ENCODE measurements around the gene LAMP5.

Gene LAMP5

DNA sequence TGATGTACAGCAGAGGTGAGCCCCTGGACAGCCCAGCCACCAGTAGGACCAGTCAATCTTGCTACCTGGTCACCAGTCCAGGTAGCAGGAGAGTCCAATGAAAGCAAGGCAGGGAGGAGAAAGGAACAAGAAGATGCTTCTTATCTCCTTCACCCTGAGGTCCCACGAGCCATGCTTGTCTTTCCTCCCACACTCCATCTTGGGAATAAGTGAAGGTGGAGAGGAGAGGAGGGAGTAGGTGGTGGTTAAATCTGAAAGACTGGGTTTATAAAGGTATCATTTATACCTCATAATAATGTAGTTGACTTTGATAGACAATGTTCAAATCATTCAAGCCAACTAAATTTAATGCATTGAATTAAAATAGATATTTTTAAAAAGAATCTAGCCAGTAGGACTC is 35.9 kb downstream of the LAMP5 start:
- no peak for DNase-seq

DNA sequence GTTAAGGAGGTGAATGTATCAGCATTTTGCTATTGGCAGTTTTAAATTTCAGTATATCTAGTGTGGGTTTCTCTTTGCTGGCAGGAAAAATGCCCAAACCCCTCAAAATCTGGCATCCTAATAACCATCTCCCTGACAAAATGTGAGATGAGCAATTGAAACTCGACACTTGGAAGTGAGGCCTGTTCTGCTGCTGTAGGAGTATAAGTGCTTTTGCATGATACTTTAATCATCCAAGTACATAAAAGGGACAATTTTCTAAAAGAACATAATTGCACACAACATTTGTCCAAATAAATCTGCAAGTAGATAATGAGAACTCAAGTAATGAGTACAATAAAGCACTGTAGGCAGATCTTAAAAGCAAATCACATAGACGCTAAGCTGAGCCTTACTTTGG is 36.5 kb downstream of the LAMP5 start:
- DNase-seq, result no peak

DNA sequence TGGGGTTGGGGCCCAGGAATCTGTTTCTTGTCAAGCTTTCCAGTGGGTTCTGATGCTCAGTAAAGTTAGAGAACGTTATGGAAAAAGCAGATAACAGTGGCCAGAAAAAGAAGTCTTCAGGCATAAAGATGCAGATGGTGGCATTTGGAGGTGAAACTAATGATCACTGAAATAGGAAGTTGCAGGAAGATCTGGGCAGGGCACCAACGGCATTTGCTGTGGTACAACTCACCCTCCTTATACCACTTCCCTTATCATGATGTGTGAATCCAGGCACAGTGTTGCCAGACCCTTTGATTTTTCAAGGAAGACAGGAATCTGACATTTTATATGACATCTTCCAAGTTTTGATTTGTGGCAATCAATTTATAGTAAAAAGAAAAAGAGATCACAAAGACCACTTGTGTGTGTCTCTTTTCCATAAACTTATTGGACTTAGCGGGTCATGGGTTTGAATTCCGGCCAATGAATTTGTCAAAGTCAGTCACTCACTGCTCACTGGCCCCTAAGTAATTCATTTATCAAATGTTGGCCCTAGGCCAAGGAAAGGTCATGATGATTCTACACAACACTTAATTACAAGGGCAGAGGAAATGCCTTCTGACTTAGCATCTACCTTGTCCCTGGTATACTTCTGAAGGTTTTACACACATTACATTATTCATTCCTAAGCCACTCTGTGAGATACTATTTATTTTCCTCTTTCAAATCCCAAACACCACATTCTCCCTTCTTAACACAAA is 37.6 kb downstream of the LAMP5 start:
- no peak for DNase-seq

DNA sequence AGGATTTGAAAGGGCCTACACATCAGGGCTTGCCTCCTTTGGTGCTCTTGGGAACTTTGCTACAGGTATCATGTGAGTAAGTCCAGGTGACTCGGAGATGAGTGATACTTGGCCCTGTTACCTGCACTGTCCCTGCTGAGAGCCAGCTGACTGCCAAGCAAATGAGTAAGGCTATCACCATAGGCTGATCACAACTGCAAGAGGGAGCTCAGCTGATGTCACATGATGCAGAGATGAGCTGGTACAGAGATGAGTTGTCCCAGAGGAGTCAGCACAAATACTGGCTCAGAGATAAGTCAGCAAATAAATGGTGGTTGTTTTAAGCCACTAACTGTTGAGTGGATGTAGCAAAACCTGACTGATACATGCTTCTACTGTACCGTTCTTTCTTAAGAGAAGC is 41.4 kb downstream of the LAMP5 start:
- DNase-seq, result no peak

DNA sequence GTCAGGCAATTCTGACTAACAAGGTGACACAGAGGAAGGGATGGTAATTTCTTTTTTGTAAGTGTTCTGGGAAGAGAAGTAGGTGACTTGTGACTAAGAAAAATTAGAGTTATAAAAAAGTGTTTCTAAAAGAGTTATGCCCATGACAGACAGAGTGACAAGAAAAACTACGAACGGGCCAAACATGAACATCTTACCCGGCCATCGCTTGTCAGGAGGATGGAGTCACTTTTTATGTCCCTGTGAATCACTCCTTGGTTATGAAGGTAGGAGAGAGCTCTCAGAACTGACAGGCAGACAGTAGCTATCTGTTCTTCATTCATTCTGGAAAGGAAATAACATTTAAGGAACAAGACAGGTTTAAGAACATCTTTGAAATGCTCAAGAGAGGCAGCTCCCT is 43.0 kb downstream of the LAMP5 start:
- DNase-seq, result no peak

DNA sequence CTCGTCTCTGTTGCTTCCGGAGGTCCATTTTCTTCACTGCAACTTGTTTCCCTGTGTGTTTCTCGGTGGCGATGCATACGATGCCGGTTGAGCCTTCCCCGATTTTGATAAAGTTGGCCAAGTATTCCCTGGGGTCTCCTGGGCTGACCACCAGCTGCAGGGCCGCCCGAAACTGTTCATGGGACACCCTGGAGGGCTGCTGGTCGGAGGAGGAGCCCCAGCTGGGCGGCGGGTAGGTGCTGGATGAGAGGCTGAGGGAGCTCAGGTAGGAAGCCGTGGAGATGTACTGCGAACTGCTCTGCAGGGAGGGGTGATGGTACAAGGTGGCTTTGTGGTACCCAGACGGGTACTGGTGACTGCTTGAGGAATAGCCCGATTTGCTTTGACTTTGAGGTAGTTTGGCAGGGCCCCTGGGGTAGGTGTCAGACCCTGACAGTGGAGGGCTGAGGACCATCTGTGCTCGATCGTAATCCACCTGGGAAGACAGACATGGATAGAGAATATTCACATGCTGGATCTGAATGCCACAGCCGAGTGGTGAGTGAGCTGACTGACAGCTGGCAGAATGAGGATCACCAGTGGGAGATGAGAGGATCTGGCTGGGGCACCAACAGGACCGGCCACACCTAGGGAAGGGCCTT is 51.6 kb downstream of the LAMP5 start:
- no peak for DNase-seq

DNA sequence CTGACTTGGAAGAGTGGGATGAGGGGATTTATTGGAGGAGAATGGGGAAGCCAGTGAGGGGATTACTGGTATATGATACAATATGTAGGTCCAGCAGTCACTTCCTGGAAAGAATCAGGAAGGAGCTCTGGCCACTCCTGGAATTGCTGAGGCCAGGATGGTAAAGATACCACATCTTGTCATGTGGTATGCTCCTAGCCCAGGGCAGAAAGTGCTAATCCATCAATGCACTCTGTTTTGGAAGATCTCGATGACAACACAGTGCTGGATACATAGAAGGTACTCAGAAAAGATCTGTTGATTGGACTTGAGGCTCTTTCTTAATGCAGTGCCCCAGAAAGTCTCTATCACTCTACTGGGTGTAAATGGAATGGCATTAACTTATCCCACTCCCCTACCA is 52.6 kb downstream of the LAMP5 start:
- no peak for DNase-seq

DNA sequence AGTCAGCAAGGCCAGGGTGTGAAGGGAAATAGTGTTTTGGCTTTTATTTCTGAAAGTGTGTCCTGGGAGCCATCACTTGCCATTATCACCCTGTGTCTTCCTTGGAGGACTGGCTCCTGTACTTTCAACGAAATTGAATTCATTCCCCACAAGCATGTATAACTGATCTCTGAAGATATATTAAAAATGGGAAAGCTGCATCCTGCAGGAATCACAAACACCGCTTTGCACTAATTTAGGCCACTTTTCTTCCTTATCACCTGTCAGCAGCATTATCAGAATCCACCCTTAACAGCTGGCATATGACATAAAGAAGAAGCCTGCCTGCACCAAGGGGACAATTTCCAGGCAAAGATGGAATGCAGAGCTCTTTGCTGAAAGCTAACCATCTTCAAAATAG is 56.2 kb downstream of the LAMP5 start:
- DNase-seq, result no peak

DNA sequence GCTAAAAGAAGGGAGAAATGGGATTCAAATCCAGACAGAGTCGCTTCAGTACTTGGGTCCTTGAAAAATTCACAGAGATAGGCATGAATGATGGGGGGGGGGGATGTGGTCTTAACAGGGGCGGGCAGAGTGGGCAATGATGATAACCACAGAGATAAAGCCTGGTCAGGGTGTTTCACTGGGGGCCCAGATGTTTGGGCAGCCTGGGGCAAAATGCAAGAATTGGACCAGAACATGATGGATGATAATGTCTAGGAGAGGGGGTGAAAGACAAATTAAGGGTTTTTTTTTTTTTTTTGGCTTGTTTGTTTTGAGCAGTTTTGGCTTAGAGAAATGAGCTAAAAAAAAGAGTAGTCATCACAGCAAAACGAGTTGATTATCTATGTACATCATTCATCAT is 57.4 kb downstream of the LAMP5 start:
- DNase-seq, result no peak

DNA sequence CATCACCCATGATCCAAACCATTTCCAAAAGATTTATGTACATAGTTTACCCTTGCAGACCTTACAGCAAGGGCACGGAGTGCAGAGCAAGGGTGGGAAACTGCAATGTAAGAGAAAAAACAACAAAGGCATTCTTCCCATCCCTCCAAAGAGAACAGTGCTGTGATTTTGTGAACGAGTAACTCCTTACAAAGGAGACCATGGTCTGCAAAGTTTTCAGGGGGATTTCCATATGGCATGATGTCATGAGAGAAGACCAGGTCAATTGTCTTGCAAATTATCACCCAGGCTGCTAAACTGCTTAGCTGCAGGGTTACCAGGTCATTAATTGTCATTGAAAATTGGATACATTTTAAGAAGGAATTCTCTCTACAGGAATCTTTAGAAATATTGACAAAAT is 58.3 kb downstream of the LAMP5 start:
- no peak for DNase-seq

DNA sequence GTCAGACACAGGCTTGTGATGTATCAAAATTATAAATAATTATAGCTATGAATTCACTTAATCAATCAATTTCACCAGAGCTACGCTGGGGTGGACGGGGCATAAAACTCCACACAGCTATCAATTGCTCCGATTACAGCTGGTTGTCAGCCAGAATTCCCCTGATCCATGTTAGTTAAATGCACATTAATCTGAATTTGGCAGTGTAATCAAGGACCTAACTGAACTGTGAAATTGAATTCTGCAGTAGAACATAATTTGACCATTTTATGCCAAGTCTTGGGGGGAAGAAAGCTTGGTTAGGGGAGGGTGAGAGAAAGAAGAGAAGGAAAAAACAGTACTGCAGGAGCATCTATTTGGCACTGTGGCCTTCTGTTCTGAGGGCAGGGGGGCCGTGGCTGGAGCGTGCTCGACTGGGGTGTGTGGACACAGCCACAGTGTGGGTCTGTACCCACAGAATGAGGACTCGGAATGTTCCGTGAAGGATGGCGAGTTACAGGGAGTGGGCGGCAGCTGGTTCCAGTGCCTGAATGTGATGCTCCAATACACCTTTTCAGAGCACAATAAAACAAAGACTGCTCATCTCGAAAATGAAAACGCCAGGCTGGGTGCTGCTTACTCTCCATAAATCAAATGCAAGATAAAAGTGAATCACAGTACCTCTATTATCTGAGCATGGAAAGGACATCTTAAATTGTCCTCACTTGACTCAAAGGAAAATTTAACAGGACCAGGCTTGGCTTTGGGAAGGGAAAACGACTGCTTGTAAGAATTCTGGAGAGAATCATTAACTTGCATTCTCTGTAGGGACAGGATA is 59.2 kb downstream of the LAMP5 start:
- no peak for DNase-seq

DNA sequence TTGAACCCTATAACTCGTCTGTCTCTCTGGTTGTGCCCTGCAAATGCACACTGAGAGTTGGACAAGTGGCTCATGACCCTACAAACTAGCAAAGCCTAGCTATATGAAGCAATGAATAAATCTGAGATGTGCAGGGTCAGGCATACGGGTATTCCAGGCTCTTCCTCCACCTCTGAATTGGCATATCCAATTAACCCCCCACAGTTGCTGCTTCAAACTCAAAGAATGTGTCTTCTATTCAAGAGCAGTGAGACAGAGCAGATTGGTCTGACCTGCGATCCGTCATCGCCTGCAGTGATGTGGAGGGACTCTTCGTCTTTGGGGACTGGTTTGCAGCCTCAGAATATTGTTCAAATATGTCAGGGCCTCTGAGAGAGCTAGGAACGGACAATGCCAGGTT is 59.8 kb downstream of the LAMP5 start:
- DNase-seq, result no peak

DNA sequence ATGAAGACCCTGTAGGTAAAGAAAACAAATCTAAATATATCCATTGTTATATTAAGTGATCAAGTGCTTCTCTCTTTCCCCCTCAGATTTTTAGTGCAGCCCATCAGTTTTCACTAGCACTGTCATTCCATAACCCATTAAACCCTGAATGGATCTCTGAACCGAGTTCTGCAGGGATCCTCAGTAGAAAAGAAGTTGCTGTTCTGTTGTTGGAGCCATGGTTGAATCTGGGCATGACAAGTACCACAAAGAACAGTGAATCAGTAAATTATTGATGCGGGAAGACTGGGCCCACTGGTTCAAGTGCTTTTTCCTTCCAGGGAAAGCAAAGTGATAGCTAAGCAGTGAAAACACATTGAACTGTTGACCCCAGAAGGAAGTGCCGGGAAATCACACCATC is 60.4 kb downstream of the LAMP5 start:
- DNase-seq, result no peak

DNA sequence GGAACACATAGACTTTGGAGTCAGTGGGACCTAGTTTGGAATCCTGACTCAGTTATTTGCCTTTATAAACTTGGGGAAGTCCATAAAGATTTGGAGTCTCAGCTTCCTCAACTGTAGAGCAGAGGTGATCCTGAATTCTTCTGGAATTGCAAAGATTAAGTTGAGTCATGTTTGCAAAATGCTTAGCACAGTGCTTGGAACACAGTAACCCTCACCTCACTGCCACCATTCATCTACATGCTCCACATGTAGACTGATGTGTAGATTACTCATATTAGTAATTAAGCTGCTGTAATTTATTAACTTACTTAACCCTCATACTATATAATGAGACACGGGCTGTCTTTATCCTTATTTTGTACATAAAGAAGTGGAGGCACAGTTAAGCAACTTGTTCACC is 61.4 kb downstream of the LAMP5 start:
- DNase-seq, result no peak

DNA sequence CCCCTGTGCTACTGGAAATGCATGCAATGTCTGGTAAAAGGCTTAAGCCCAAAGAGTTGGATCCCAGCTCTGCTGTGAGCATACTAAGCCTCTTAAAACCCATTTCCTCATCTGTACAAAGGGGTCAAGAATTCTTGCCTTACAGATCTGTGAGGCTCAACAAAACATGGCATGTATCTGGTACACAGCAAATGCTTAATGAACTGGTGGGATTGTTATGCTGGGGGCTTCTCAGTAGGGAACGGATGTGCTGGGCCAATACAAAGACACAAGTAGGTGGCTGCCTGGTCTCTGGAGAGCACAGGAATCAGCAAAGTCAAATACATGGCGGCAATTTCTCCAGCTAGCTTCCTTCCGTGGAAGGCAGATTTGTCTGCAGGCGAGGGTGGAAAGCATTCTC is 62.3 kb downstream of the LAMP5 start:
- no peak for DNase-seq

DNA sequence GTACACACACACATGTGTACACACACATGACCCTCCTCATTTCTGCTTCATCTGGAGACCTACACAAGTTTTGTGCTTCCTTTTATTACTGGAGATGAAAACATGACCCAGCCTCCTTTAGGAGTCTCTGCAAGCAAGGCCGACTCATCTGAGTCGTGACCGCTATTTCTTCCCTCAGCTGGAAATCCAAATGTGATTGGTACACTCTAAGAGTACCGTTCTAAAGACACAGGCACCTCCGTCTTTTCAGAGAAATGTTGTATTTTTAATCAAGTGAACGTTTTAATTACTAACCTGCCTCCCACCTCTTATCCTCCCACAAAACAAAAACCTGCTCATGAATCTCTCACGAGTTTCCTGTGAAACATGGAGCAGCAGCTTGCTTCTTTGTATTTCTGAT is 63.0 kb downstream of the LAMP5 start:
- DNase-seq, result no peak

DNA sequence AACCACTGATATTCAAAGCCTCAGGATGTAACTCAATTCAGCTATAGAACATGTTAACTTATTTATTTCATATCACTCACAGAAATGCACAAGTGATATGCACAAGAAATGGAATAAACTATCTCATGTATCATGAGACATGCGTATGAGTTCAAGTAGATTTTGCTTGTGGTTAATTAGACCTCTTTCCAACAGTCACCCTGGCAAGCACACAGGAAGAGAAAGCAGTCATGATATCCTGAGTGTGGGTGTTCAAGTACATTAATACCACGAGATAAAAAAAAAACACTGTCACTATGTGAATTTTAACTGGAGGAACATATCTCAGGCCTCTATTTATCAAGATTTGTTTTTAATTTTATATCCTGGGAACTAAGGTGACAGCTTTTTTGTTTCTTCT is 64.2 kb downstream of the LAMP5 start:
- DNase-seq, result no peak
